Small intestine (tissue), 7 donors: ENCODE measurements around the gene RCC2. TPM values are rescaled to one million over a fixed set of nuclear protein-coding genes. Genes with fewer than 3 reads are reported as not detected.

ENCODE experiments used
- DNase-seq, 2 donors: peaks; one replicate each; pipeline versions ENCODE4 v3.0.0 to v3.0.0-alpha.2; 2013
- FAIRE-seq: peaks from 2 replicates; lab custom pipeline; 2012; peaks lifted over from hg19 to GRCh38; lab: Jason Lieb, UNC
- H3K27ac ChIP-seq, 3 donors: one replicate each; pipeline ENCODE4 v1.5.1; 2013; ENCODE audit warnings: low read length in 2 of 3, mild to moderate bottlenecking in 2 of 3, control low read depth in 1 of 3, inconsistent platforms in 1 of 3, low read depth in 1 of 3, moderate library complexity in 1 of 3
- H3K27me3 ChIP-seq, 3 donors: one replicate each; pipeline ENCODE4 v1.6.1; 2013; ENCODE audit warnings: low read length in 3 of 3, inconsistent platforms in 1 of 3; ENCODE audit not compliant: control insufficient read depth in 3 of 3, insufficient read depth in 3 of 3
- H3K36me3 ChIP-seq, 3 donors: one replicate each; pipeline ENCODE4 v1.6.1; 2013; ENCODE audit warnings: low read length in 3 of 3, inconsistent platforms in 1 of 3, low read depth in 1 of 3, mild to moderate bottlenecking in 1 of 3, moderate library complexity in 1 of 3; ENCODE audit not compliant: control insufficient read depth in 3 of 3, insufficient read depth in 2 of 3
- H3K4me1 ChIP-seq, 3 donors: one replicate each; pipeline ENCODE4 v1.6.1; 2013; ENCODE audit warnings: low read length in 2 of 3, inconsistent platforms in 1 of 3, low read depth in 1 of 3, mild to moderate bottlenecking in 1 of 3, moderate library complexity in 1 of 3; ENCODE audit not compliant: control insufficient read depth in 3 of 3, insufficient read depth in 2 of 3
- H3K4me3 ChIP-seq, 3 donors: one replicate each; pipeline ENCODE4 v1.5.1; 2013; ENCODE audit warnings: low read length in 3 of 3, control low read depth in 1 of 3, inconsistent platforms in 1 of 3, low read depth in 1 of 3, mild to moderate bottlenecking in 1 of 3, moderate library complexity in 1 of 3
- H3K9me3 ChIP-seq, 2 donors: one replicate each; pipeline ENCODE4 v1.6.1; 2013; ENCODE audit warnings: low read depth in 1 of 2, low read length in 1 of 2; ENCODE audit not compliant: control insufficient read depth in 2 of 2, insufficient read depth in 1 of 2
- WGBS, 3 donors: extraction: QIAGEN DNeasy Blood & Tissue Kit; methylation state at CpG; one replicate each; pipeline ENCODE4 v1.1.7; 2013; 5-methylcytosine and 5-hydroxymethylcytosine counted together
- polyA plus RNA-seq, 4 donors: library from polyadenylated mRNA; stranded (reverse) in 3 of 4; unstranded in 1 of 4; fragments of 200-250 nt in 3 of 4; fragments of 120-200 nt in 1 of 4; gene quantifications; one replicate each; pipeline versions ENCODE4 v1.2.1 to v1.2.3, GENCODE V29; 2013
- donor health status: healthy with polysubstance abuse.
- donor health status: control.
- donor health status: control.
- donor health status: Bipolar disorder and iron deficiency.
- donor health status: healthy.

RCC2 gene
- polyA plus RNA-seq, 4 donors: 11.2 to 65.6 (median 29.6) TPM

DNA sequence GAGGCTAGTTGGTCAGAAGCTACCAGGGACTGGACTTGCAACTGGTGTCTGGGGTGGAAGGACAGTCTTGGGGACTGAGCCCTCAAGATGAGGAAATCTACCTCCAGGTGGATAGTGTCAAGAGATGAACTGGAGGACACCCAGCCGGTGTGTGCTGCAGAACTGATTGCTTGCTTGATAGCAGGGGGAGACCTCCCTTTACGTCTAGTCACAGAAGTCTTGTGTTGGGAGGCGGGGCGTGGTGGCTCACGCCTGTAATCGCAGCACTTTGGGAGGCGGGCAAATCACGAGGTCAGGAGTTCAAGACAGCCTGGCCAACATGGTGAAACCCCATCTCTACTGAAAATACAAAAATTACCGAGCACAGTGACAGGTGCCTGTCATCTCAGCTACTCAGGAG is 4.9 kb downstream of the RCC2 start:
- Histone ChIP-seq H3K4me1 (peaks cover 0 to 7% (median 0%) of the 10 kb centered on the region in 3 donors), H3K27ac (no peak overlapping the region), H3K36me3 (peaks cover 0 to 38% (median 4%) of the 10 kb centered on the region in 3 donors), H3K27me3 (no peaks in the 10 kb centered on the region), H3K9me3 (no peaks in the 10 kb centered on the region), H3K4me3 (no peak overlapping the region)
- no peak for DNase-seq
- FAIRE-seq: no peak
- 72 to 75% (median 73%) methylated on average over 9 of the region's 9 CpGs for WGBS, 3 donors

DNA sequence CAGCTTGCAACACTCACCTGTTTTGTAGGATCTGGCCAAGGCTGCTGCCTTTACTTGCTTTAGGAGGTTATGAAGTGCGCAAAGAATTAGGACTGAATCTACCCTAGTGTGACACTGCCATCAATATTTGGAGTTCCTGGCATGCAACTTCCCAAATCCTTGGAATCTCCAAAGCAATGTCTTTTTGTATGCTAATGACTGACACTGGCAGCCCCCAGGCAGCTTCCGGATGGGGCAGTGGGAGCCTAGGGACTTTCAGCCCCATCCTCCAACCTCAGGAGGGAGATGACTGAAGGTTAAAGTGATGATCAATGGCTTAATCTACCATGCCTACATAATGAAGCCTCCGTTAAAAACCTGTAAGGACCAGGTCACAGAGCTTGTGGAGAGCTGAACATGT is 5.5 kb downstream of the RCC2 start:
- DNase-seq: no peak
- H3K9me3 ChIP-seq: no peaks in the 10 kb centered on the region
- no peaks in the 10 kb centered on the region for H3K27me3 ChIP-seq
- H3K4me3 ChIP-seq: no peak overlapping the region
- peaks cover 0 to 41% (median 4%) of the 10 kb centered on the region in 3 donors for H3K36me3 ChIP-seq
- no peak overlapping the region for H3K27ac ChIP-seq
- WGBS, 3 donors: 78 to 87% (median 85%) methylated on average over 3 of the region's 3 CpGs
- peaks cover 0 to 7% (median 0%) of the 10 kb centered on the region in 3 donors for H3K4me1 ChIP-seq
- no peak for FAIRE-seq

DNA sequence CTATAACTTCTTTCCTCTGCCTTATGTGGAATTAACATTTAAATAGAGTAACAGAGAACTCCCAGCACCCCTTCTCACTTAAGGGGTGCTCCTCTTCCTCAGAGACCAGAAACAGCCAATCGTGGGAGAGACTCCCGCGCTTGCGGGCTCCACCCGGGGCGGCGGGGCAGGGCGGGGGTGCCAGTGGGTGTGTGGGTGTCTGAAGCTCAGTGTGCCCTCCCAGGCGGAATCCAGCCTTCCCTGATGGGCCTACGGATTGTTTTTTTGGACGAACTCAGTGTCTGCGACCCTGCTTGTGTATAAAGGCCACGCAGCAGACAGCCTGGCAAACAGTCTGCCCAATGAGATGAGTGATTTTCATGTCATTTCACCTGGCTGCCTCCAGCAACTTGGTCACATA is 6.2 kb downstream of the RCC2 start:
- no peaks in the 10 kb centered on the region for H3K27me3 ChIP-seq
- no peak for DNase-seq
- no peaks in the 10 kb centered on the region for H3K9me3 ChIP-seq
- WGBS, 3 donors: 87 to 91% (median 90%) methylated on average over 13 of the region's 13 CpGs
- H3K36me3 ChIP-seq: peaks cover 0 to 45% (median 4%) of the 10 kb centered on the region in 3 donors
- no peak overlapping the region for H3K4me3 ChIP-seq
- no peak for FAIRE-seq
- peaks cover 0 to 7% (median 0%) of the 10 kb centered on the region in 3 donors for H3K4me1 ChIP-seq
- H3K27ac ChIP-seq: no peak overlapping the region

DNA sequence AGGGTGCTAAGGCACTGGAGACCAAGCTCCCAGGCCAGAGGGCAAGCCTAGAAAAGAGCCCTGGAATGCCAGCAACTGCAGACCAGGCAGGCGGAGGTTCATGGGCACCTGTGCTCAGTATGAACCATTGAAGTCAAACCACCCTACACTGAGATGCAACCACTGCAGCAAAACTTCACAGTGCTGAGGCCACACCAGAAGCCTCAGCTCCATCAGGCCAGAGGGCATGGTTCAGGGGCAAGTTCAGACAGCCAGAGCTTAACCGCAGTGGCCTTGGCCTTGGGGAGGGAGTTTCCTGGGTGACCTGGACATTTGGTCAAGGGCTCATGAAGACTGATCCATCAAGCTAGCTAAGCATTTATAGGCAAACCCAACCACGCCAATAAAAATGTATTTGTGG is 7.1 kb downstream of the RCC2 start:
- DNase-seq: no peak
- Histone ChIP-seq H3K9me3 (no peaks in the 10 kb centered on the region), H3K4me1 (peaks cover 0 to 7% (median 0%) of the 10 kb centered on the region in 3 donors), H3K27ac (no peak overlapping the region), H3K27me3 (no peaks in the 10 kb centered on the region), H3K36me3 (peaks cover 0 to 53% (median 4%) of the 10 kb centered on the region in 3 donors), H3K4me3 (no peak overlapping the region)
- no peak for FAIRE-seq
- WGBS, 3 donors: 94 to 97% (median 96%) methylated on average over 3 of the region's 3 CpGs

DNA sequence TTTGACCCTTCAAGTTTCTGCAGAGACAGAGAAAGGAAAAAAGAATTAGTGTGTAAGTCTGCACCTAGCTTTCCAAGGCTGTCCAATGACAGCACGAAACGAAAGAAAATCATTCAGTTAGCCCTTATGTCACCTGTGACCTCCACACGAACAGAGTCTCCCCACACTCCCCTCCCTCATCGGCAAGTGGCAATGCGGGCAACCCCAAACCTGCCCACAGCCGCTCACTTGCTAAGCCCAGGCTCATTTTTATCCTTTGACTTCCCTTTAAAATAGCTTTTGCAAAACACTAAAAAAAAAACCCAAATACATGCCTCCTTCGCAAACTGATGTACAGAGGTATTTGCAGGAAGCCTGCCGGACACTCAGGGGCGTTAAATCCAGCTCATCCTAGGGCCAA is 10.3 kb downstream of the RCC2 start:
- WGBS, 3 donors: 57 to 72% (median 66%) methylated on average over 9 of the region's 9 CpGs
- peaks cover 3 to 61% (median 12%) of the 10 kb centered on the region in 3 donors for H3K36me3 ChIP-seq
- H3K27ac ChIP-seq: peak overlapping the region in 1 of 3 donors; percentile 8
- no peak overlapping the region for H3K4me3 ChIP-seq
- no peaks in the 10 kb centered on the region for H3K9me3 ChIP-seq
- H3K27me3 ChIP-seq: no peaks in the 10 kb centered on the region
- peak in 1 of 2 donors; percentile 30 for DNase-seq
- H3K4me1 ChIP-seq: no peaks in the 10 kb centered on the region
- no peak for FAIRE-seq

DNA sequence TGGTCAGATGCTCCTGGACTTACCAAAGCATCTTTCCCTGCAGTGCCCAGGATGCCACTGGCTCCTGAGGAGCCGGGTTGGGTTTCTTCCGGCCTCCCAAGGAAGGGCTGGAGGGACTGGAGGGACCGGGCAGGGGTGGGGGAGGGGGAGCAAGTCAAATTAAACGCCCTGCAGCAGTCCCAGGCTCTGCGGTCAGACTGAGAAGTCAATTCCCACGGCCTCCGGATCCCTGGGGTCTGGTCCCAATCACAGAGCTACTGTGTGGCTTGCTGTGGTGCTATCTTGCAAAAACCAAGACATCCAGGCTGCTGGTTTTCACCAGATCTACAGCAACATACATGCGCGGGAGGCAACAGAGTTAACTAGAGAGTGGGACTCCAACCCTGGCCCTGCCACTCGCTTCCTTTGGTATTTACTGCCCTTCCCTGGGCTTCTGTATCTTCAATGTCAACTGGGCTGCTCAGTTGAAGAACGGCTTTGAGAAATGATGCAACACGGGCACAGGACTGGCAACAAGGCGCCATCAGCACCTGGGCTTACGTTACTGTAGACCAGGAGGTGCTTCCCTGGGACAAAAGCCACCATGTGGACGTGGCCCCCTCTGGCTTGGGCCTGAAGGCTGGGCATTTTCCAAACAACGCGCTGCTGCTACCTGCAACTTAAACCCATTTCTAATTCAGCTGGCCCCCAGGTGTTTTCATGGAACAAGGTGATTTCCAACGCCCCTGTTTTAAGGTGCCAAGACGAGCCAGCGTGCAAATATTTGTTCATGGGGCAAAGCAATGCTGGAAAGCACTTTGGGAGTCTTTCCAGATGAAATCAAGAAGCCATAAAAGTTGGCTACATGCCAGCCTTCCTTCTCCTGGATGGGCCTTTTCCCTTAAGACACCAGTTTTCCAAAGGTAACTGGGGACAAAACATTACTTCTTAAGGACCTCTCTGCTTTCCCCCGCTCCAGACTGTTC is 11.5 kb downstream of the RCC2 start:
- Histone ChIP-seq H3K27me3 (no peaks in the 10 kb centered on the region), H3K27ac (peak overlapping the region in 1 of 3 donors; percentile 17), H3K9me3 (no peaks in the 10 kb centered on the region), H3K4me1 (no peaks in the 10 kb centered on the region), H3K4me3 (no peak overlapping the region), H3K36me3 (peaks cover 3 to 65% (median 8%) of the 10 kb centered on the region in 3 donors)
- 51 to 72% (median 59%) methylated on average over 21 of the region's 21 CpGs for WGBS, 3 donors
- peak in 1 of 2 donors; percentile 49 for DNase-seq
- no peak for FAIRE-seq

DNA sequence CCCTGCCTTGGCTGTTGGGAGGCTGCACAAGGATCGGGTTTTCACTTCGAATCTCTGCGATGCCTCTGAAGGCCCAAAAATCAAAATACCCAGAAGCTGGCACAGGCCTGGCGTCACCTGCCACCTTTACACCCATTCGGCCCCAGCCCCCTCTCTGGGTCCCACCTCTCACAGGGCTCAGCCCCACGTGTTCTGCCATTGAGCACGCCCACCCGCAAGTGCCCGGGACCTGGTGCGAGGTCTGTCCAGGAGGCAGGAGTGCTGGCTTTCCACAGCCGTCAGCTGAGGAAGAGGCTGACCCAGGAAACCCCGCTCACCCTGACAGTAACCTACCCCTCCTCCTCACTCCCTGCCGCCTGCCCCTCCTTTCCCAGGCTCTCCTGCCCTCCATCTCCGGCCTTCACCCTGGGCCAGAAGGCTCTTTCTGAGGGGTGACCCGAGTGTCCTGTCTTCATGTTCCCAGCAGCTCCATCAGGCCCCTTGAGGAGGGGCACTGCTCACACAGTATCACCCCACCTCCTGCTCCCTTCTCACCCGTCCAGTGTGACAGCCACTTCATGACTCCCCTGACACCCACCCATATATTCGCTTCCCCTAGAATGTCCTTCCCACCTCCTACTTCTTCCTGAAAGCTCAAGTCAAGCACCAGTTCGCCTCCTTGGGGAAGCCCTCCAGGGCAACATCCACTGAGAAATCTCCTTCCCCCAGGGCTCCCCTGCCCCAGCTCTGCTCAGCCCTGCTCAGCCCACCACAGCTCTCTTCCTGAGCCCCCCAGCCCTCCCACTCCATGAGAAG is 13.5 kb downstream of the RCC2 start:
- FAIRE-seq: no peak
- H3K4me1 ChIP-seq: no peaks in the 10 kb centered on the region
- no peak for DNase-seq
- H3K9me3 ChIP-seq: no peaks in the 10 kb centered on the region
- peaks cover 7 to 72% (median 12%) of the 10 kb centered on the region in 3 donors for H3K36me3 ChIP-seq
- no peak overlapping the region for H3K27ac ChIP-seq
- H3K27me3 ChIP-seq: no peaks in the 10 kb centered on the region
- H3K4me3 ChIP-seq: no peak overlapping the region
- 92 to 94% (median 93%) methylated on average over 17 to 18 of the region's 18 CpGs for WGBS, 3 donors

DNA sequence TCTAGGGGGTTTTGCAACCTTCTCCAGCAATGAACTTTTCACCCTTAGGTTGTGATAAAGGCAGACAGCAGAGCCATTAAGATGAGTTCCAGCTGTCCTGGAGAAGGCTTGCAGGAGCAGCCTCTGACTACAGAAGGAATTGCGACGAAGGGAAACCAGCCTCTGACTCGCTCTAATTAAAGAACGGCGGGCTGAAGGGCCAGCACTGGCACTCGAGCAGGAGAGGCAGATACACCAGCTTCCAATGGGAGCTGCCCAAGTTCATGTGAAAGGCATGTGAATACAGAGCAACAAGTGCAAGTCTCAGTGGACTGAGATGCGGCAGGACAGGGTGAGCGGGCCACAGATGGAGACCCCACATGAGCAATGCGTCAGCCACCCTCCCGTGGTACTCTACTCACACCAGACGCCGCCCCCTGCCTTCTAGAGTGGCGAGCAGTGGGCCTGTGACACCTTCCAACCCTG is 15.7 kb downstream of the RCC2 start:
- H3K9me3 ChIP-seq: no peaks in the 10 kb centered on the region
- H3K4me3 ChIP-seq: no peak overlapping the region
- H3K4me1 ChIP-seq: no peaks in the 10 kb centered on the region
- no peaks in the 10 kb centered on the region for H3K27me3 ChIP-seq
- no peak overlapping the region for H3K27ac ChIP-seq
- WGBS, 3 donors: 73 to 90% (median 83%) methylated on average over 13 of the region's 13 CpGs
- no peak for FAIRE-seq
- DNase-seq: no peak
- H3K36me3 ChIP-seq: peaks cover 7 to 80% (median 12%) of the 10 kb centered on the region in 3 donors
